HAP-1 (cell line): Measurements from ENCODE around the gene NOL12.
"Not testable (repeated sequence)": the region's sequence is repeated elsewhere in the genome, so short reads cannot be mapped to it uniquely, and the experiment has no call there.

ENCODE experiments used
- DNase-seq, 2 experiments: peaks; one replicate each; pipeline ENCODE4 v3.0.0-alpha.2; 2016 to 2020; ENCODE audit warnings: low spot score in 2 of 2
- H3K27me3 ChIP-seq: fragments of 250-450 bp; sonication (Bioruptor Pico); 2 replicates; pipeline ENCODE4 v1.5.1; 2020; ENCODE audit warnings: low read depth, mild to moderate bottlenecking, moderate library complexity
- H3K36me3 ChIP-seq: fragments of 250-450 bp; sonication (Bioruptor Pico); replicated peaks from 2 replicates; pipeline ENCODE4 v1.5.1; 2020; ENCODE audit warnings: mild to moderate bottlenecking
- H3K4me1 ChIP-seq: fragments of 250-450 bp; sonication (Bioruptor Pico); 2 replicates; pipeline ENCODE4 v1.5.1; 2020; ENCODE audit warnings: mild to moderate bottlenecking
- H3K4me3 ChIP-seq: fragments of 250-450 bp; sonication (Bioruptor Pico); 2 replicates; pipeline ENCODE4 v1.5.1; 2020; ENCODE audit warnings: mild to moderate bottlenecking, moderate library complexity
- H3K9me3 ChIP-seq: fragments of 250-450 bp; sonication (Bioruptor Pico); 2 replicates; pipeline ENCODE4 v1.5.1; 2020; ENCODE audit warnings: mild to moderate bottlenecking, moderate library complexity
- in situ Hi-C: fragments of 300-500 bp; cut with MboI; formaldehyde crosslinking; loops from 3 replicates; pipeline ENCODE4 v1.14.3; 2020; ENCODE audit warnings: low sequenced_read_pairs, inconsistent platforms, mixed read lengths

NOL12 gene

DNA sequence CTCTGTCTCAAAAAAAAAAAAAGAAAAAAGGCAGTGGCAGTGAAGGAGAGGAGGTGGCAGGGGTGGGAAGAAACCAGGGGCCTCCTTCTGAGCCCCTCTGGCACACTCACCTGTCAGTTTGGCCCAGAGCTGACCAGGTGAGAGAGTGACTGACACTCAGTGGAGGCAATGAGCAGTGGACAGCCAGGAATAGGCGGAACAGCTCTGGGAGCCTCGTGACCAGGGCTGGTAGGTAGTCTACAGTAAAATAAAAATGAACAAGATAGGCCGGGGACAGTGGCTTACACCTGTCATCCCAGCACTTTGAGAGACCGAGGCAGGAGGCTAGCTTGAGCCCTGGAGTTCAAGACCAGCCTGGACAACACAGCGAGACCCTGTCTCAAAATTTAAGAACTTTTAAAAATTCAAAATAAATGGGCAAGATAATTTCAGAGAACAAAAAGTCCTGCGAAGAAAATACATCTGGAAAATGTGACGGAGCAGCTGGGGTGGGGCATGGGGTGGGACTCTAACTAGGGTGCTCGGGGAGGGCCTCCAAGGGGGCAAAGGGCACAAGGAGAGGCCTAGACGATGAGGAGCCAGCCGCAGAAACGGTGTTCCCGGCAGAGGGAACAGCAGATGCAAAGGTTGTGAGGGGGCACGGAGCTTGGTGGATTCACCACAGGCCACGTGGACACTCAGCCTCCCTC lies 31.4 kb upstream of the NOL12 start:
- in situ Hi-C loops = no loop called here
- no peak overlapping the region for H3K4me3 ChIP-seq
- no peaks in the 10 kb centered on the region for H3K9me3 ChIP-seq
- DNase-seq = no peak
- peaks cover 12% of the 10 kb centered on the region for H3K36me3 ChIP-seq
- H3K4me1 ChIP-seq = peaks cover 5% of the 10 kb centered on the region
- no peaks in the 10 kb centered on the region for H3K27me3 ChIP-seq

DNA sequence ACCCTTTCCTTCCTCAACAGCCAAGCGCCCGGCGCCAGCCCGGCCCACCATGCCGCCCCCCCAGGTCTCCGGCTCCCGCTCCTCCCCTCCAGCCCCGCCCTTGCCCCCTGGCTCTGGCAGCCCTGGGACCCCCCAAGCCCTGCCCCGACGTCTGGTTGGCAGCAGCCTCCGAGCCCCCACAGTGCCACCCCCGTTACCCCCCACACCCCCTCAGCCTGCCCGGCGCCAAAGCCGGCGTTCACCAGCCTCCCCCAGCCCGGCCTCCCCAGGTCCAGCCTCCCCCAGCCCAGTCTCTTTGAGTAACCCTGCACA lies 30.9 kb upstream of the NOL12 start:
- no peaks in the 10 kb centered on the region for H3K9me3 ChIP-seq
- no peak for DNase-seq
- H3K4me3 ChIP-seq = no peak overlapping the region
- peaks cover 12% of the 10 kb centered on the region for H3K36me3 ChIP-seq
- peaks cover 10% of the 10 kb centered on the region for H3K4me1 ChIP-seq
- in situ Hi-C loops = no loop called here
- no peaks in the 10 kb centered on the region for H3K27me3 ChIP-seq

DNA sequence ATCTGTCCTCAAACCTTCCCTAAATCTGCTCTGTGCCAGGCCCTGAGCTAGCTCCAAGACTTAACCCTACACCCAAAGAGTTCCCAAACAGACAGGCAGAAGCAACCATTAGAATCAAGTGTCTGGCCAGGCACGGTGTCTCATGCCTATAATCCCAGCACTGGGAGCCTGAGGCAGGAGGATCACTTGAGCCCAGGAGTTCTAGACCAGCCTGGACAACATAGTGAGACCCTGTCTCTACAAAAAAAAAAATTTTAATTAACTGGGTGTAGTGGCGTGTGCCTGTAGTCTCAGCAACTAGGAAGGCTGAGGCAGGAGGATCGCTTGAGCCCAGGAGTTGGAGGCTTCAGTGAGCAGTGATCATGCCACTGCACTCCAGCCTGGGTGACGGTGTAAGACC lies 29.6 kb upstream of the NOL12 start:
- H3K27me3 ChIP-seq, H3K9me3 ChIP-seq, DNase-seq, H3K4me3 ChIP-seq, H3K36me3 ChIP-seq, in situ Hi-C loops: not testable (repeated sequence)
- peaks cover 18% of the 10 kb centered on the region for H3K4me1 ChIP-seq

DNA sequence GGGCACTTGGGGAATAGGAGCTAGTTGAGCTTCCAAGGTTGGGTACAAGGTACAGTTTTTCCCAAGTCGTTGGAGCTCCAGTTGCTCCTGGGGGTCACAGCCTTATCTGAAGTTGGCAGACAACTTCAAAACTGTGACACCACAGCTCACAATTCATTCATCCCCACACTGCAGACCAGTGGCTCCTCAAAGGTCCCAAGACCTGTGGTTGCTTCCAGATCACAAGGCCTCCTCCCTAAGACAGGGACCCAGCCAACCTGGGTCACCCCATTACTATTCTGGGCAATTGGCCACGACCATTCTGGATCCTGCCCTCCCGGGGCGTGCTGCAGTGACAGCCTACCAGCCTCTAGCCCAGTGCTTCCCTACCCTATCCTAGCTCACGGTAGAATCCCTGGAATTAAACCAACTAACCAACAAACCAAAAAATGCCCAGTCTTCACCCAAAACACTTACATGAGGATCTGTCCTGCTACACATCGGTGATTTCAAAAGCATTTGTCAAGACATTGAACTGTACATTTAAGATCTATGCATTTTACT lies 28.5 kb upstream of the NOL12 start:
- in situ Hi-C loops = no loop called here
- DNase-seq = no peak
- H3K9me3 ChIP-seq = no peaks in the 10 kb centered on the region

DNA sequence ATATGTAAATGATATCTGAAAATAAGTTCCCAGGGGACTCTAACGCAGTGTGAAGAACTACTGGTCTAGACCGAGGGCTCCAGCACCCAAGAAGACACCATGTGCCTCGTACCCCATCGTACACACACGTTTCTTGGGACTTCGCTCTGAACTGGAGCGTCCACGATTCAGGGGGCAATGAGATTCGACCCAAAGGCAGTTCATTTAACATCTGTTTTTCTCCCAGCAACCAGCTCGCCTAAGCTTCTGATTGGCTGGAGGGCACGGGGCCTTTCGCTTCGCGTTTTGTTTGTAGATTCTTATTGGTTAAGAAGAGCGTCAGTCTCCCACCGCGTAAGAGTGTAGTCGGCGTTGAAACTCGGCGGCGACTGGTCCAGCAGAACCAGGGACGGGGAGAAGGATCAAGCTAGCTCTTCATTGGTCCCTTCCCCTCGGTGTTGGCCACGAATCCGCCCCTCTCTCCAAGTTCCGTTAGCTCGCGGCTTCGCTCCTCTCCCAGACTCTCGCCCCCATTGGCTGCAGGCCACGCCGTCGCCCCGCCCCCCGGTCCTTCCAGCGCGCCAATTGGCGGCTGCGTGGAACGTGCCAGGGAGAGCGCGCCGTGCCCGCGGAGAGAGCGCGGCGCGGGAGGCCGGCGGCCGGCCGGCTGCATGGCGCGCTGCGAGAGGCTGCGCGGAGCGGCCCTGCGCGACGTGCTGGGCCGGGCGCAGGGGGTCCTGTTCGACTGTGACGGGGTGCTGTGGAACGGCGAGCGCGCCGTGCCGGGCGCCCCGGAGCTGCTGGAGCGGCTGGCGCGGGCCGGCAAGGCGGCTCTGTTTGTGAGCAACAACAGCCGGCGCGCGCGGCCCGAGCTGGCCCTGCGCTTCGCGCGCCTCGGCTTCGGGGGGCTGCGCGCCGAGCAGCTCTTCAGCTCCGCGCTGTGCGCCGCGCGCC lies 27.7 kb upstream of the NOL12 start, which contains the start of gene PDXP:
Gene PDXP (plus strand): TSS at position 591 of the 933 bp plus-strand sequence. CDS start 60 bp downstream, at position 651.
- Histone ChIP-seq H3K9me3 (no peaks in the 10 kb centered on the region), H3K4me1 (peaks cover 18% of the 10 kb centered on the region), H3K27me3 (no peaks in the 10 kb centered on the region), H3K4me3 (peak within 1 kb of the TSS; percentile 65), H3K36me3 (peaks cover 10% of the 10 kb centered on the region)
- in situ Hi-C loops = no loop called here
- DNase-seq = peak; percentile 99

More for the DNA sequence above, 28.5 kb upstream of the NOL12 start:
- H3K36me3 ChIP-seq = peaks cover 14% of the 10 kb centered on the region
- no peaks in the 10 kb centered on the region for H3K27me3 ChIP-seq
- peak overlapping the region; percentile 34 for H3K4me3 ChIP-seq
- peaks cover 18% of the 10 kb centered on the region for H3K4me1 ChIP-seq

DNA sequence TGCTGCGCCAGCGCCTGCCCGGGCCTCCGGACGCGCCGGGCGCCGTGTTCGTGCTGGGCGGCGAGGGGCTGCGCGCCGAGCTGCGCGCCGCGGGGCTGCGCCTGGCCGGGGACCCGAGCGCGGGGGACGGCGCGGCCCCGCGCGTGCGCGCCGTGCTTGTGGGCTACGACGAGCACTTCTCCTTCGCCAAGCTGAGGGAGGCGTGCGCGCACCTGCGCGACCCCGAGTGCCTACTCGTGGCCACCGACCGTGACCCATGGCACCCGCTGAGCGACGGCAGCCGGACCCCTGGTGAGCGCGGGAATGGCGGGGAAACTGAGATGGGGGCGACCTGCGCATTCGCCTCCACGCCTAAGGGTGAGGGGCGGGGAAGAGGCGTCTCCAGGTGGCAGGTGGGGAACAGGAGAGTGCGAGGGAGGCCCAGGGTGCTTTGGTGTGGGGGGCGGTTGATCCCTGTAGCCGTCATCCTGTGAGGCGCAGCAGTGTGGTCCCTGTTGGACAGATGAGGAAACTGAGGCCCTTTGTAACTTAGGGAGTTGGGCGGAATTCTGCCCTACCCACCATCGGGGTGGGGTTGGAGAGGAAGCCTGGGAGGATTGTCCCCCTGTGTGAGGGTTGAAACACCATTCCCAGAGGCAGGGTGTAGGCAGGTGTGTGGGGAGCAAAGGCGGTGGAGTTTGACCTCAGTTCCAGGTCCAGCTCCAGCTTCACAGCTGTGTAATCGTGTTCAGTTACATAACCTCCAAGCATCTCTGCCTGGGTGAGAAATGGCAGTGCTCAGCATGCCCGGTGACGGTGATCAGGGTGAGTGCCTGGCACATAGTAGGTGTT lies 26.9 kb upstream of the NOL12 start:
- in situ Hi-C loops = no loop called here
- H3K36me3 ChIP-seq = peaks cover 10% of the 10 kb centered on the region
- peaks cover 18% of the 10 kb centered on the region for H3K4me1 ChIP-seq
- H3K9me3 ChIP-seq = no peaks in the 10 kb centered on the region
- no peak for DNase-seq
- peak overlapping the region; percentile 65 for H3K4me3 ChIP-seq
- no peaks in the 10 kb centered on the region for H3K27me3 ChIP-seq

DNA sequence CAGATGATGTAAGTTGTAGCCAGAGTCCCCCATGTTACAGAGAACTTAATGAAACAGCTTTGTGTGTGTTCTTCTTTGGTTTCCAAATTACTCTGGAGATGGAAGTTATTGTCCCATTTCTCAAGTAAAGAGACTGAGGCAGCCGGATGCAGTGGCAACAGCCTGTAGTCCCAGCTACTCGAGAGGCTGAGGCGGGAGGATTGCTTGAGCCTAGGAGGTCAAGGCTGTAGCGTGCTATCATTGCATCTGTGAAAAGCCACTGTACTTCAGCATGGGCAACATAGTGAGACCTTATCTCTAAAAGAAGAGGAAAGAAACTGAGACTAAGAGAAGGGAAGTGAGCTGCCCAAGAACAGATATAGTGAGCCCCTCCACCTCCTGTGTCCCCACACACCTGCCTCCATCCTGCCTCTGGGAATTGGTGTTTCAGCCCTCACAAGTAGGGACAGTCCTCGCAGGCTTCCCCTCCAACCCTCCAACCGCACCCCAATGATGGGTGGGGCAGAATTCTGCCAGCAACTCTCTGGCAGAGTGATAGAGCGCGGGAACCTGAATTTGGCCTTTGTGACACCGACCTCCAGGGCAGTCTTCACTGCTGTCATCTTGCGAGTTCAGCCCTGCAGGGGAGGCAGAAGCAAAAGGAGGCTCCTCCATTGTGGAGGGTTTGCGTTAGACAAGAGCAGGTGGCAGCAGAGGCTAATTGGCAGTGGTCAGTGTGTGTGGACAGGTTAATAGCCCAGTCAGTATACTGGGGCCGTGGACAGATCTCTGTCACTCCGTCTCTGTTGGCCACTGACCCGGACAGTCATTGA lies 26.0 kb upstream of the NOL12 start:
- no peak for DNase-seq
- H3K4me3 ChIP-seq = peak overlapping the region; percentile 65
- H3K9me3 ChIP-seq = no peaks in the 10 kb centered on the region
- H3K4me1 ChIP-seq = peaks cover 18% of the 10 kb centered on the region
- no peaks in the 10 kb centered on the region for H3K27me3 ChIP-seq
- peaks cover 15% of the 10 kb centered on the region for H3K36me3 ChIP-seq
- in situ Hi-C loops = no loop called here

DNA sequence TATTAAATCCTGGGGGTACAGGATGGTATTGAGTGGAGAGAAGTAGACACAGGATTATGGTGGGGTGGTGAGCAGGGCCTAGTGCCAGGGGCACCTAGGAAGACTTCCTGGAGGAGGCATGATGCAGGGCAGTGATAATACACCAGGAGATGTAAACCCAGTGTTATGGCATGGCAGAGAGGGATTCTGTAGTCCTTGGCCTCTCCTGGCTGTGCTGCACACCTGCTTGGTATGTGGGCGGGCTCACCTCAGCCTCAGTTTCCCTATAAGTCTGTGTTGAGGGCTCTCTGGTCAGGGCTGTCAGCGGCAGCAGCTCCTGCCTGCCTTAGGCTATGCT lies 25.5 kb upstream of the NOL12 start:
- peaks cover 18% of the 10 kb centered on the region for H3K4me1 ChIP-seq
- DNase-seq = no peak
- in situ Hi-C loops = no loop called here
- H3K4me3 ChIP-seq = peak overlapping the region; percentile 65
- H3K9me3 ChIP-seq = no peaks in the 10 kb centered on the region
- H3K27me3 ChIP-seq = no peaks in the 10 kb centered on the region
- H3K36me3 ChIP-seq = peaks cover 21% of the 10 kb centered on the region

DNA sequence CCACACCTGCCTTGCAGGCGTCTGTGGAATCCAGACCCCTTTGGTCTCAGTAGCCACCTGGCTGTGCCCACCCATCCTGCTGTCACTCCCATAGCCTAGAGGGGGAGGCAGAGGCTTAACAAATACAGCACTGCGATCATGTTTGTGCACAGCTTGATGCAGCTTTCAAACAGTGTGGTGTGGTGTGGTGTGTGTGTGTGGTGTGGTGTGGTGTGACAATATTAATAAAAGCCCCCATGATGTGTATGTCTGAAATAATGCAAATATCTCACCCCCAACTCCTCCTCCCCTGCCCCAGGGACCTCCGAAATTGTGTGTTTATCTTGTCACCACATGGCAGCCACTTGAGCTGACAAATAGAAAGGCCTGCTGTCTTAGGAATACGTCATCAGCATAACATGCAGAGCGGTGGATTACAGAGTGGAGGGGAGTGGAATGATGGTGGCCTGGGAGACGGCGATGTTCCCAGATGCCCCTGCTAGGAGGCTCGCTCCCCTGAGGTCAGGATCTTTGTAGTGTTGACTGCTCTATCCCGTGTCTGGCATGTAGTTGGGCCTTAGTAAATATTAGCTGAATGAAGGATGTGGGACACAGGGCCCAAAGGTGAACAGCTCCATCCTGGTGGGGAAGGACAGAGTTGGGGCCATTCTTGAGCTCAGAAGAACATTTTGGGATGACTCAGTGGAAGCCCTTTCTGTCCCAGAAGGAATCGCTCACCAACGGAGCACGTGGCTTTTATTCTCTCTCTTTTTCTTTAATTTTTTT lies 24.8 kb upstream of the NOL12 start:
- no peak for DNase-seq
- H3K36me3 ChIP-seq = peaks cover 27% of the 10 kb centered on the region
- H3K4me1 ChIP-seq = peaks cover 18% of the 10 kb centered on the region
- H3K9me3 ChIP-seq = no peaks in the 10 kb centered on the region
- H3K27me3 ChIP-seq = no peaks in the 10 kb centered on the region
- H3K4me3 ChIP-seq = no peak overlapping the region
- in situ Hi-C loops = no loop called here

DNA sequence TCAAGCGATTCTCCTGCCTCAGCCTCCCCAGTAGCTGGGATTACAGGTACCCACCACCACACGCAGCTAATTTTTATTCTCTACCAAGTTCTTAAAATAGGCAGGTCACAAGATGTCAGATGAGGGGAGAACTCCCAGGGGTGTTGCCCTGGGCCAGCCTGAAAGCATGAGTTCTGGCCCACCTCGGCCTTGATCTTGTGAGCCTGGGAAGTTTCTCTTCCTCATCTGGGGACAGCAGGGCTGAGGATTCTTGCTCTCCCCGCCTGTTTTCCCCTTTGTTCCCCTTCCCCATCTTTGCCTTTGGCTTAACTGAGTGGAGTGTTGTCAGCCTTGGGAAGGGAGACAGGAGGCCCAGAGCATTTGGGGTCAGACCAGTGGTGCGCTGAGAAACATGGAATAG lies 24.1 kb upstream of the NOL12 start:
- peaks cover 18% of the 10 kb centered on the region for H3K4me1 ChIP-seq
- in situ Hi-C loops = no loop called here
- H3K36me3 ChIP-seq = peaks cover 34% of the 10 kb centered on the region
- H3K9me3 ChIP-seq = no peaks in the 10 kb centered on the region
- H3K27me3 ChIP-seq = no peaks in the 10 kb centered on the region
- no peak overlapping the region for H3K4me3 ChIP-seq
- DNase-seq = no peak

DNA sequence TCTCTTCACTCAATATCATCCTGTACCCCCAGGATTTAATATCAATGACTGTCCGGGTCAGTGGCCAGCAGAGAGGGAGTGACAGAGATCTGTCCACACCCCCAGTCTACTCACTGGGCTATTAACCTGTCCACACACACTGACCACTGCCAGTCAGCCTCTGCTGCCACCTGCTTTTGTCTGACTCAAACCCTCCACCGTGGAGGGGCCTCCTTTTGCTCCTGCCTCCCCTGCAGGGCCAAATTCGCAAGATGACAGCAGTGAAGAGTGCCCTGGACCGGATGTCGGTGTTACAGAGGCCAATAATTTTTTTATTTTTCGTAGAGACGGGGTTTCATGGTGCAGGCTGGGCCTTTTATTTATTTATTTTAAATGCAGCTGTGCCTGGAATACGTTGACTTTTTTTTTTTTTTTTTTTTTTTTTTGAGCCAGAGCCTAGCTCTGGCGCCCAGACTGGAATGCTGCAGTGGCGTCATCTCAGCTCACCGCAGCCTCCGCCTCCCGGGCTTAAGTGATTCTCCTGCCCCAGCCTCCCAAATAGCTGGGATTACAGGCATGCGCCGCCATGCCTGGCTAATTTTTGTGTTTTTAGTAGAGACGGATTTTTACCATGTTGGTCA lies 22.5 kb upstream of the NOL12 start:
- no peak for DNase-seq
- peaks cover 34% of the 10 kb centered on the region for H3K36me3 ChIP-seq
- in situ Hi-C loops = no loop called here
- H3K9me3 ChIP-seq = no peaks in the 10 kb centered on the region
- no peaks in the 10 kb centered on the region for H3K27me3 ChIP-seq
- no peak overlapping the region for H3K4me3 ChIP-seq
- peaks cover 16% of the 10 kb centered on the region for H3K4me1 ChIP-seq
